Measurements from ENCODE around the gene IGF2BP2.
"Not testable (repeated sequence)": the region's sequence is repeated elsewhere in the genome, so short reads cannot be mapped to it uniquely, and the experiment has no call there.

- TF ChIP-seq CTCF (IDR thresholded peaks at IDR 0.05; ENCODE audit: insufficient read depth, low read length); GABPA (IDR thresholded peaks at IDR 0.05; ENCODE audit: low read depth): not testable (repeated sequence)
Observed at GRCh38 chr3:185645191-185645590, 179.7 kb downstream of the IGF2BP2 start.

Measured in HL-60 (cell line).